Activated gamma-delta T cell (primary cell): ENCODE measurements around the gene PLD4.

Experiments used
- DNase-seq: peaks from one replicate; lab custom pipeline; 2025; lab: John Stamatoyannopoulos, UW

Gene PLD4

DNA sequence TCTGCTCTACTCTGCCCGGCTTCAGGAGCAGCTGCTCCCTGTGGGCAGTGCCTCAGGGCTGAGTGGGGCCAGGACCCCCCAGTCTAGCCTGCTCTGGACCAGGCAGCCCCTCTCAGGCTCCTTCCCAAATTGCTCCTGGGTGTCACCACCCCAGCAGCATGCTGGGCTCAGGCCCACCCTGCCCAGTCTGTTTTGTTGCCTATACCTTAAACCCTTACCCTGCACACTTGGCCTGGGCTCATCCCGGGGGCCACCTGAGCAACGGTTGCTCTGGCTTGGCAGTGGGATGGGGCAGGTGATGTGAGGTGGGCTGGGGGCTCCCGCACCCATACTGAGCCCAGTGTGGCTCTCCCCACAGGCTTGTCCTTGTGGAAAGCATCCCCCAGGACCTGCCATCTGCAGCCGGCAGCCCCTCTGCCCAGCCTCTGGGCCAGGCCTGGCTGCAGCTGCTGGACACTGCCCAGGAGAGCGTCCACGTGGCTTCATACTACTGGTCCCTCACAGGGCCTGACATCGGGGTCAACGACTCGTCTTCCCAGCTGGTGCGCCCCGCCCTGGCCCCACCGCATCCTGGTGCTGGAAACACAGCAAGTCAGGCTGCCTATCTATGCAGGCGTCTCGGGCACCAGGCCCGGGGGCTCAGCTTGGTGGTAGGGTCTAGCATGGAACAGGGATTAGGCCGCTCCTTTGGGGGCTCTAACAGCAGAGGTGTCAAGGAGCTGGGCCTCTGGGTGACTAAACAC lies 3.9 kb downstream of the PLD4 start:
- no peak for DNase-seq

DNA sequence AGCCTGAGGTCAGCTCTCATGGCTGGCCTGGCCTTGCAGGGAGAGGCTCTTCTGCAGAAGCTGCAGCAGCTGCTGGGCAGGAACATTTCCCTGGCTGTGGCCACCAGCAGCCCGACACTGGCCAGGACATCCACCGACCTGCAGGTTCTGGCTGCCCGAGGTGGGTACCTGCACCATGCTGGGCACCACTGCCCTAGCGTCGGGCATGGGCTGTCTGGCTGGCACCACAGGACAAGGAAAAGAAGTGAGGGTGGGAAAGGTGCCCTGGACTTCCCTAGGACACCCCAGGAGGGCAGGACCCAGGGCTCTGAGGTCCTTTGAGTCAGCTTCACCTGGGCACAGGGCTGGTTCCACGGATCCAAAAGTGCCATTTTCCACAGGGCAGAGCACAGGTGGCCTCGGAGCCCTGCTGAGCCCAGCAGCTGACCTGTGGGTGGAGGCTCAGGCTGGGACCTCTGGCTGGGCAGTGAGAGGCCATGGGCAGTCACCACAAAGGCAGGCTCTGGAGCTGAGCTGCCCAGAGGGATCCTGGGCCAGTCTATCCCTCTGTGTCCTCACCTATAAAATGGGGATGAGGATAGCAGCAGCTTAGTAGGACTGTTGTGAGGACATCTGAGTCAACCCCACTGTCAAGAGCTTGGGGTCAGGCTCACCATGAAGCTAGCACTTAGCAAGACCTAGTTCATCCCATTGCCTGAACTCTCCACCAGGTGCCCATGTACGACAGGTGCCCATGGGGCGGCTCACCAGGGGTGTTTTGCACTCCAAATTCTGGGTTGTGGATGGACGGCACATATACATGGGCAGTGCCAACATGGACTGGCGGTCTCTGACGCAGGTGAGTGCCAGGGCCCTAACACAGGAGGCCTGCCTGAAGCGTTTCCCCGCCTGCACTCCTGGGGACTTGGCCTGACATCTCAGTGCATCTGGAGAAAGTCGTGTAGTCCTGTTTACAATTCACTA lies 4.9 kb downstream of the PLD4 start:
- no peak for DNase-seq

DNA sequence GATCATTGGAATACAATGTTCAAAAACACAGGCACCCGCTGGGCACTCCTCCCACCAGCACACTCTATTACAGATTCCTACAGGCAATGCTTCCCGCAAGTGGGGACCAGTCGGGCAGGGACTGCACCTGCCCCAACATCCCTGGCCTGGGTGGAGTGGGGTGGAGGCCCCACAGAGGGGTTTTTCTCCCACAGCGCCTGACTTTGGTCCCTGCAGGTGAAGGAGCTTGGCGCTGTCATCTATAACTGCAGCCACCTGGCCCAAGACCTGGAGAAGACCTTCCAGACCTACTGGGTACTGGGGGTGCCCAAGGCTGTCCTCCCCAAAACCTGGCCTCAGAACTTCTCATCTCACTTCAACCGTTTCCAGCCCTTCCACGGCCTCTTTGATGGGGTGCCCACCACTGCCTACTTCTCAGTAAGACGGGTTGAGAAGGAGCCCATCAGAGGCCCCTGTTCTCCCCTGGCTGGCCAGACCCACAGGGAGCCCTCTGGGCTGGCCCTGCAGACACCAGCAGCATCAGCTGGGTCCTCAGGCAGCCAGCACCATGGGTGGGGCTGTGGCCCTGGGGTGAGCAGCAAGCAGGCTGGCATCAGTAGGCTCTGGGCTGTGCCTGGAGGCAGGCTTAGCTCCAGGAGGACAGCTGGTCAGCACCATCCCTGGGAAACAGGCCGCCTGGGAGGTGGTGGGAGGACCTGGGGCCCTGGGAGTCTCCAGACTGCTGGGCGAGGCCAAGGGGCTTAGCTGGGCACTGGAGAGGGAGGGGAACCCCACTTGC lies 6.0 kb downstream of the PLD4 start:
- no peak for DNase-seq

DNA sequence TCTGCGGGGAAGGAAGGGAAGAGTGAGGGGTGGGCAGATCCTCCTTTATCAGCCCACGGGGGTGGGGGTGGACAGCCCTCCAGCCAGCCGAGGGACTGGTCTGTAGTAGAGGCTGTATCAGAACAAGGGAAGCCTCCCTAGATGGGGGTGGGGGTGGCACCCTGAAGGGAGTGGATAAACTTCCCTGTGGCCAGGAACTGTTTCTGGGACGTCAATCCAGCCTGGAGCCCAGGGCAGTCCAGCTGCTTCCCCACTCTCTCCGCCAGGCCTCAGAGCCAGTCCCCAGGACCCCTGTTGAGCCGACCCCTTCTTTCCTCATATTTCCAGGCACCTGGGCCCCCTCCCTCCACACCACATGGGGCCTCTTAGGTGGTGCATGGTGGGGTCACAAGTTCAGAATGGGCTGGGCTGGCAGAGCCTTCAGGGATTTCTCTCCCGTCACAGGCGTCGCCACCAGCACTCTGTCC lies 6.7 kb downstream of the PLD4 start:
- DNase-seq, result no peak

DNA sequence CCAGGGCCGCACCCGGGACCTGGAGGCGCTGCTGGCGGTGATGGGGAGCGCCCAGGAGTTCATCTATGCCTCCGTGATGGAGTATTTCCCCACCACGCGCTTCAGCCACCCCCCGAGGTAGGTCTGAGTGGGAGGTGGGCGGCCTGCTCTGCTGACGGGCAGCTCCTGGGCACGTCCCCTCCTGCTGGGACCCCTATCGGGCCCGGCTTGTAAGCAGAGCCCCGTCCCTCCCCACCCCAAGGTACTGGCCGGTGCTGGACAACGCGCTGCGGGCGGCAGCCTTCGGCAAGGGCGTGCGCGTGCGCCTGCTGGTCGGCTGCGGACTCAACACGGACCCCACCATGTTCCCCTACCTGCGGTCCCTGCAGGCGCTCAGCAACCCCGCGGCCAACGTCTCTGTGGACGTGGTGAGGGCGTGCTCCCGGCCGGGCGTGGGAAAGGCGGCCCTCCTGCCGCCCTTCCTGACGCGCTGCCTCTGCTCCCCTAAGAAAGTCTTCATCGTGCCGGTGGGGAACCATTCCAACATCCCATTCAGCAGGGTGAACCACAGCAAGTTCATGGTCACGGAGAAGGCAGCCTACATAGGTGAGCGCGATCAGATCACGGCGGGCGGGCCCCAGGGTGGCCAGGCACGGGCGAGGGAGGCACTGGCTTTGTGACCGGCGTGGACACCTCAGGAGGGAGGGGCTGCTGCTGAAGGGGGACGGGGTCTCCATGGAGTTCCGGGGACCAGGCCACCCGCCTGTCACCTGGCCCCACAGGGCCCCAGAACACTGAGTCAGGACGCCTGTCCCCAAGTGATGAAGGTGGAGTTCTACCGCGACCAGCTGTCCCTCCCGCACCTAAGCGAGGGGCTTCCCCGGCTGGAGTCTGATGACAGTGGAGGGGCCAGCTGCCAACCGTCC lies 7.3 kb downstream of the PLD4 start:
- no peak for DNase-seq

DNA sequence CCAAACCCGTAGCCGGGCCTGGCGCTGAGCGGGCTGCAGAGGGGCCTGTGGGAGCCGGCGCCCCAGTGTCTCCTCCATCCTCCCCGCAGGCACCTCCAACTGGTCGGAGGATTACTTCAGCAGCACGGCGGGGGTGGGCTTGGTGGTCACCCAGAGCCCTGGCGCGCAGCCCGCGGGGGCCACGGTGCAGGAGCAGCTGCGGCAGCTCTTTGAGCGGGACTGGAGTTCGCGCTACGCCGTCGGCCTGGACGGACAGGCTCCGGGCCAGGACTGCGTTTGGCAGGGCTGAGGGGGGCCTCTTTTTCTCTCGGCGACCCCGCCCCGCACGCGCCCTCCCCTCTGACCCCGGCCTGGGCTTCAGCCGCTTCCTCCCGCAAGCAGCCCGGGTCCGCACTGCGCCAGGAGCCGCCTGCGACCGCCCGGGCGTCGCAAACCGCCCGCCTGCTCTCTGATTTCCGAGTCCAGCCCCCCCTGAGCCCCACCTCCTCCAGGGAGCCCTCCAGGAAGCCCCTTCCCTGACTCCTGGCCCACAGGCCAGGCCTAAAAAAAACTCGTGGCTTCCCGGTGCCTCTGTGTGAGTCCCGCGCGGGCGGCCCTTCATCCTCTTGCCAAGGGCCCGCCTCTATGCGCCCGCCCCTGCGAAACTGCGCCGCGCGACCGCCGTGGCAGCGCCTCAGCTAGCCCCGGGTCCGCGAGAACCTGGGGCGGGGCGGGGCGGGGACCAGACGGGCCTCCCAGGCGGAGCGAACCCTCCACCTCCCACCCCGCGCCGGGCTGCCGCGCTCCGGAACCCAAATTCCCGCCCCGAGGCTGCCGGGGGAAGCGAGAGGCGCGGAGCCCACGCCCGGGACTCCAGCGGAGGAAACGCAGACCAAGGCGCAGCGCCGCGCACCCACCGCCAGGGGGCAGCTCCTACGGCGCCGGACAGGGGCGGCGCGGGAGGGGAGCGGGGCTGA lies 8.3 kb downstream of the PLD4 start:
- DNase-seq, result peak; percentile 63

DNA sequence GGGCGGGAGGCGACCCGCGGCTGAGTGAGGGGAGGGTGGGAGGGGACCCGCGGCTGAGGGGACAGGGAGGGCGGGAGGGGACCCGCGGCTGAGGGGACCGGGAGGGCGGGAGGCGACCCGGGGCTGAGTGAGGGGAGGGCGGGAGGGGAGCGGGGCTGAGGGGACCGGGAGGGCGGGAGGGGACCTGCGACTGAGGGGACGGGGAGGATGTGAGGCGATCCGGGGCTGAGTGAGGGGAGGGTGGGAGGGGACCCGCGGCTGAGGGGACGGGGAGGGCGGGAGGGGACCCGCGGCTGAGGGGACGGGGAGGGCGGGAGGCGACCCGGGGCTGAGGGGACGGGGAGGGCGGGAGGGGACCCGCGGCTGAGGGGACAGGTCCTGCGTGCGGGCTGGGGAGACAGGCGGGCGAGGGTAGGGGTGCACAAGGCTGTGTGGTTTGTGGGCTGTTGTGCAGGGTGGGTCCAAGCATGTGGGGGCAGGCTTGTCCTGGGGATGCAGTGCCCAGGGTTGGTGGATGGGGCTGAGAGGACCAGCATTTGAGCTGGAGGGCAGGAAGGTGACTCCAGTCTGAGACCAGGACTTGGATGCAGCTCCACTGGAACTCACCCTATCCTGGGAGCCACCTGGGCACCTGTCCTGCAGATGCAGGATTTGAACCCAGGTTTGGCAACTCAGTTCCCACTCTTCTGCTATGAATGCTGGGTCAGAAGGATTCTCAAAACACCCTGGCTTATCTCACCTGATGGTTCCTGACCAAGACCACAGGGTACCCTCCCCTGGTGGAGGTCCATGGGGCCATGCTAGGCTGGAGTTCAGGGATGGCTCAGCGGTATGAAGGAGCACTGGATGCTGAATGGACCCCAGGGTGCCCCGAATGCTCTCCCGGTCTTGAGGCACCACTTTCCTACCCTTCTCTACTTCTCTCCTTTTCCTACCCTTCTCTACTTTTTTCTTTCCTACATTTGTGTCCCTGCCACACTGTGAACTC lies 9.4 kb downstream of the PLD4 start:
- no peak for DNase-seq

DNA sequence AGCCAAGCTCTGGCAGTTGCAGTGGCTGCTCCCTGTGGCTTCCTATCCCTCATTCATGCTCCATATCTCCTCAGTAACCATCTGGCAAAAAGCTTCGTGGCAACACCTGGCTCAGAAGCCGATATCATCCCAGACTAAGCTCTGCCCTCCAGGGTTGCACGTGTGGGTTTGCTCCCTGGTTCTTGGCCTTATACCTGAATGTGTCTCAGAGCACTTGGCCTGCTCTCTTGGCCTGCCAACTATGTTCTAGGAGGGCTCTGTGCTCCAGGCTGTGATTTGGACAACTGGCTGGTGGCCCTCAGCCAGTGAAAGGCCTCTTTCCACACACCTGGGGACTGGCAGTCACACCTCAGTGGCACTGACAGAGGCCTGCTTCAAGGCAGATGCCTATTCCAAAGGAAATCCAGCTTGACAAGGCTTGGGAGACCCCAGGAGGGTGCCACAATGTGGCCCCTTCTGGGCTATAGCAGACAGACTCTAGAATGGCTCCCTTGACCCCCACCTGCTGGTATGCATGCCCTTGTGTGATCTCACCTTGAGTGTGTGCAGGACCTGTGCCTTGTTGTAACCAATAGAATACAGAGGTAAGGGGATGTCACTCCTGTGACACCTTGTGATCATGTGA lies 10.5 kb downstream of the PLD4 start:
- DNase-seq, result no peak

DNA sequence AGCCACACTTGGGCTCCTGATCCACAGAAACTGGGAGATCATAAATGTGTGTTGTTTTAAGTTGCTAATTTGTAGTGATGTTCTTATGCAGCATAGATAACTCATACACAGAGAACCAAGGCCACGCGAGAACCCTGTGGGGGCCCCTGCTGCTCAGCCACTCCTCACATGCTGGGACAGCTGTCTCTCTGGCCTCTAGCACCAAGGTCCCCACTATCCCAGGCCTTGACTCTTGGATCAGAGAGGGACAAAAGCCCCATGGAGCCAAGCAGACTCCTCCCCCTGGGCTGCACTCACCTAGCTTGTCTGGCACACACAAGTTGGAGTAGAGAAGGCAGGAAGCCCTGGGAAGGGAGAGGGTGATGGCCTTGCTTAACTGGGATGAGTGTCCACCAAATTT lies 11.3 kb downstream of the PLD4 start:
- no peak for DNase-seq

DNA sequence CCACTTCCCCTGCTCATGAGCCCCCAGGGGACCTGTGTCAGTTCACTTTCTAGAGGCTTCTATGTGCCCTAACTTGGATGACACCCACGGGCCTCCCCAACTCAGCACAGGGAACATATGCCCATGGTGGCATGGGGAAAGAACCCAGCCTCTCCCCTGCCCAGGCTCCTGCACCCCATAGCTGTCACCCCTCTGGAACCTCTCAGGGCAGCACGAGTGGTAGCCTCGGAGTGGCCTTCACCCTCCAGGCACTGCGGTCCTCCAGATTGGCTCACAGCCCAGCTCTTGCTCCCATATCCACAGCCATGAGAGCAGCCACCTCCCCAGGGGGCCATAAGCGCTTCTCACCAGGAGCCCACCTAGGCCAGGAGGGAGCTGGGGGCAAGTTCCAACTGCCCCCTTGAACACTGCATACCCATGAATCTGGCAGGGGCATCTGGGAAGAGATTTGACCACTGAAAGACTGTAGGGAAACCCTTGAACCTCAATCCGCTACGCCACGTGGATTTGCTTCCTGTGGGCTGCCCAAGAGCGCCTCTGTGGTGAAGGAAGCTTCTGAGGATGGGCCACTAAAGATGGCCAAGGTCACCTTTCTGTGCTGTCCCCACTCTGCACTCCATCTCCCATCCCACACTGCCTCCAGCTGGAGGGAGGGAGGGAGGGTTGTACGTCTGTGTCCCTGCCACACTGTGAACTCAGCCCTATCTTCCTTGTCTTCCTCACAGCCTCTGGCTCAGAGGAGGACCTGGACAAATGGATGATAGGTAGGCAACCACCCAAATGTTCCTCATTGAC lies 11.9 kb downstream of the PLD4 start:
- DNase-seq, result no peak

DNA sequence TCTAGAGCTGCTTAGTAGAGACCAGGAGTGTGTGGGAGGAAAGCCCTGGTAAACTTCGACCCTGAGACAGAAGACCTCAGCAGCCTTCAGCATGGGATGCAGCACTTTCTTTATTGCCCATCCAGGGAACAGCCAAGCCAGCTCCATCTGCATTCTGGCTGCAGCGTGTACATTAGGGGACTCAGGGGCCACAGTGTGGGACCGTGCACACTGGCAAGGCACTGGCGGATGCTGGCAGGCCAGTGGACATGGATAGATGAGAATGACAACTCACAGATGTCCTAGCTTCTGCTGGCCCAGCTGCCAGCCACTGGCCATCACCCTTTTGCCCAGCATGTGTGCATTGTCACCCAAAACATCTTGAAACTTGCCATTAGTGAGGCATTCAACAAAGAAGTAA lies 12.5 kb downstream of the PLD4 start:
- DNase-seq, result no peak

DNA sequence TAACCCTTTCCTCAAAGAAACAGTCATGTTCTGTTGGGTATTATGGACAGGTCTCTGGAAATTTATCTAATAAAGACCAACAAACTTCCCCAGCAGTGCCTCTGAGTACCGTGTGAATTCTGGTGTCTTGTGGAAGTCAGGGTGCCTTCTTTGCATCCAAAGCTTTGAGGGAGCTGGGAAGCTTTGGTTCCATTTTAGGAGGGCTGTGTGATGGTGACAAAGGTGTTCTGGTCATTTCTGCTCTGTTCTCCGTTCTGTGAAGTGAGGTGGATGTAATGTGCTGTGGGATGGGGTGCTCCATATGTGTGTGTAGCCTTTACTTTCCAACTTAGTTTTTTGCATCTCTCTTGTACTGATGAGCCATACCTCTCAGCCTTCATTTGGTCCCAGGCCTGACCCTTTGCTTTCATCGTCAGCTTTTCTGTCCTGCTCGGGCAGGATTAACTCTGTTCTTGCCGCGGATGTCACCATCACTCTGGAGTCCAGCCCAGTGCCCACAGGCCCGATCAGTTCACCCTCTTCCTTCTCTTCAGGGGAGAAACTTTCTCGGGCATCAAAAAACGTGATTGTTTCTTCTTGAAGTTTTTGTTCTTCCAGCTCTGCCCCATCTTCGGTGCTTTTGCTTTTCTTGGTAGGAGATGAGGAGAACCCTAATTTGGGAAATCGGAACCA lies 13.2 kb downstream of the PLD4 start:
- DNase-seq, result no peak

DNA sequence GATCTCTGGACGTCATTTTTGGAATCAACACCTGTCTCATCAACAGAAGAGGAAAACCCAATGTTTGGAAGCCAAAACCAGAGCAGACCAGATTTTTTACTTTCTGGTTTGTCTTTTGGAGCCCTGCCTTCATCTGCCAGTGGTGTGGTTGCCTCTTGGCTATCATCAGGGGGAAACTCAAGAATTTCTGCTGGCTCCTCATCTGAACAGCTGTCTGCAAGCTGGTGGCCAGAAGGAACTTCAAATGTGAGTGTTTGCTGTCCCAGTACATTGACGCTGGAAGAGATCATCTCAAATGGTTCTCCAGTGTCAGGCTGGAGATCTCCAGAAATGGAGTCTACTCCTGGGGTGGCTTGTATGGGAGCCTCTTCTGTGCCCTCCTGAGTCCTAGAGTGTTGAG lies 13.8 kb downstream of the PLD4 start:
- no peak for DNase-seq

DNA sequence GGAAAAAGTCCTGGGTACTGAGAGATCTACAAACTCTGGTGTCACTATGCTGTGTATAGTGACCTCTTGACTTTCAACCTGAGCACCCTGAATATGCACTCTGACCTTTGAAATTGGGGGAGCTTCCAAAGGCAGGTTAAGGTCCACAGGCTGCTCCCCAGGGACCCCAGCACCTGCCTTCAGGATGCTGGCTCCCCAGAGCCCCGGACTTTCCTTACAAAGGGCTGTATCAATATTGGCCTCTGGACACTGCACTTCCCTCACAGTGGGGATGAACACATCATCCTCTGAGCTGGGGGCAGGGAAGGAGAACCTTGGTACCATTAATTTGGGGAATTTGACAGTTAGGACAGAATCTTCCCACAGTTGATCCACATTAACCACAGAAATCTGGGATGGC lies 14.3 kb downstream of the PLD4 start:
- no peak for DNase-seq

DNA sequence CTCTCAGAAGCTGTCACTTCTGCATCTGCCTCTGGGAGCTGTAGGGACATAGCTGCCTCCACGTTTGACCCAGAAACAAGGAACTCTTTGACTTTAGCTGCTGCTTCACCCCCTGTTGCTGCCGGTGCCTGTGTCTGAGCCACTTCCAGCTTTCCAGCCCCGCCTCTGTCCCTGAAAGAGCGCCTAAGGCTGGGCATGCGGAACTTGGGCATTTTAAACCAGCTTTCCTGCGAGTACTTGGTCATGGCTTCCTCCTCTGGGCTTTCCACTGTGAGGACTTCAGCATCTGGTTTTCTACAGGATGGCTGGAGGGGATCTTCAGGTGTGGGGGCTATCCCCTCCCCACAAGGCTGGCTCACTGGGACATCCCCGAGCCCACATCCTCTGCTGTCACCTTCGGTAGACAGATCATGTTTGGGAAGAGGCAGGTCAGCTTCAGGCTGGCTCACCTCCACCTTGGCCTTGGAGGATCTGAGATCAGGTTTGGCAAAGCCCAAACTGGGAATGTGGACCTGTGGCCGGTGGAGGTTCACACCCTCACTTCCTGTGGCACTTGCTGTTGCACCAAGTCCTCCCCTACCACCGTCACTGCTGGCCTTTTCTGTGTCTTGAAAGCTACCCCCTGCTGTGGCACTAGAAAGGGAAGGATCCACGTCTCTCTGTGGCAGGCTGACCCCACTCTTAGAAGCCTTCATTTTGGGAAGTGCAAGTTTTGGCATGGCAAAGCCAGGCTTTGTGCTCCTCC lies 15.2 kb downstream of the PLD4 start:
- DNase-seq, result no peak

DNA sequence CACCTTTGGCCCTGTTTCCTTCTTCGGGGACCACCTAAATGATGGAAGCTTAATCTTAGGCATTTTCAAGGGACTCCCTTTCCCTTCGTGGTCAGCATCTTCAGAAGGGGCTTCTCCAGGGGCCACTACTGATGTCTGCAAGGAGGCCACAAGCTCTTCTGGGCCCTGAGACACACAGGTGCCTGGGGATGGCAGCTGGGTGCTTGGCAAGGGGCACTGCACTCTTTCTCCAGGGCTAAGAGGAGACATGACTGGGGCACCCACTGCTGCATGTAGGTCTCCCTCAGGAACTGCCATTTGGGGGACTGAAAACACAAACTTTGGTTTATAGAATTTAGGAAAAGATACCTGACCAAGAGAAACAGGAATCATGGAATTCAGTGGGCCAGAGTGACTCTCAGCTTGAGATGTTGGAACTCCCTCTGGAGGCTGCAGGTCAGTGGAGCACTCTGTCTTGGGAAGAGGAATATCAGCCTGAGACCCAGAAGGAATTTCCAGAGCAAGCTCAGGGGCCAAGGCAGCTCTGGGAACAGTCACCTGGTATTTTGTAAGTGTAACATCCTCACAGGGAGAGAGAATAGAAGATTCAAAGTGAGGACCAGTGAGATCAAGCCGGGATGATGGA lies 16.0 kb downstream of the PLD4 start:
- no peak for DNase-seq
